Measurements from ENCODE around the gene ZFP62. TPM values are rescaled to one million over a fixed set of nuclear protein-coding genes. Genes with fewer than 3 reads are reported as not detected.

Gene ZFP62
- total RNA-seq, 1 donor, result 18.1 TPM

- Histone ChIP-seq H3K79me2 (ENCODE audit: insufficient read depth, low read length) (no peaks in the 10 kb centered on the region), H3K36me3 (ENCODE audit: insufficient read depth, low read length) (no peaks in the 10 kb centered on the region), H3K27ac (ENCODE audit: low read depth, low read length) (no peak overlapping the region), H3K4me1 (ENCODE audit: insufficient read depth, low read length) (no peaks in the 10 kb centered on the region), H3K27me3 (ENCODE audit: insufficient read depth, low read length) (no peaks in the 10 kb centered on the region), H3K4me3 (ENCODE audit: insufficient read depth, low read length) (no peak overlapping the region), H3K4me2 (ENCODE audit: insufficient read depth, low read length) (no peak overlapping the region), H4K20me1 (ENCODE audit: insufficient read depth, low read length) (no peaks in the 10 kb centered on the region), H2AFZ (ENCODE audit: low read length) (no peak overlapping the region), H3K9me3 (ENCODE audit: low read depth, low read length) (no peaks in the 10 kb centered on the region)
- no peak for TF ChIP-seq CTCF (IDR thresholded peaks at IDR 0.05; ENCODE audit: extremely low read depth, low read depth, low read length)
- no peak for DNase-seq (ENCODE audit: insufficient read length, low spot score, missing footprints)
Measured at GRCh38 chr5:180908998-180909731, 48.1 kb upstream of the ZFP62 start.

GRCh38 chr5:180908400-180908799, 47.3 kb upstream of the ZFP62 start:
- Histone ChIP-seq H3K4me2 (ENCODE audit: insufficient read depth, low read length) (no peak overlapping the region), H3K4me1 (ENCODE audit: insufficient read depth, low read length) (no peaks in the 10 kb centered on the region), H3K36me3 (ENCODE audit: insufficient read depth, low read length) (no peaks in the 10 kb centered on the region), H3K79me2 (ENCODE audit: insufficient read depth, low read length) (no peaks in the 10 kb centered on the region), H2AFZ (ENCODE audit: low read length) (no peak overlapping the region), H3K9me3 (ENCODE audit: low read depth, low read length) (no peaks in the 10 kb centered on the region), H3K4me3 (ENCODE audit: insufficient read depth, low read length) (no peak overlapping the region), H3K27ac (ENCODE audit: low read depth, low read length) (no peak overlapping the region), H3K27me3 (ENCODE audit: insufficient read depth, low read length) (no peaks in the 10 kb centered on the region), H4K20me1 (ENCODE audit: insufficient read depth, low read length) (no peaks in the 10 kb centered on the region)
- TF ChIP-seq CTCF (IDR thresholded peaks at IDR 0.05; ENCODE audit: extremely low read depth, low read depth, low read length), result no peak
- no peak for DNase-seq (ENCODE audit: insufficient read length, low spot score, missing footprints)

- Histone ChIP-seq H2AFZ (ENCODE audit: low read length) (no peak overlapping the region), H4K20me1 (ENCODE audit: insufficient read depth, low read length) (no peaks in the 10 kb centered on the region), H3K9me3 (ENCODE audit: low read depth, low read length) (no peaks in the 10 kb centered on the region), H3K27me3 (ENCODE audit: insufficient read depth, low read length) (no peaks in the 10 kb centered on the region), H3K4me3 (ENCODE audit: insufficient read depth, low read length) (no peak overlapping the region), H3K4me1 (ENCODE audit: insufficient read depth, low read length) (no peaks in the 10 kb centered on the region), H3K4me2 (ENCODE audit: insufficient read depth, low read length) (no peak overlapping the region), H3K36me3 (ENCODE audit: insufficient read depth, low read length) (no peaks in the 10 kb centered on the region), H3K79me2 (ENCODE audit: insufficient read depth, low read length) (no peaks in the 10 kb centered on the region), H3K27ac (ENCODE audit: low read depth, low read length) (no peak overlapping the region)
- TF ChIP-seq CTCF (IDR thresholded peaks at IDR 0.05; ENCODE audit: extremely low read depth, low read depth, low read length), result no peak
- no peak for DNase-seq (ENCODE audit: insufficient read length, low spot score, missing footprints)
Measured at GRCh38 chr5:180901319-180902009, 40.4 kb upstream of the ZFP62 start.

- Histone ChIP-seq H3K4me1 (ENCODE audit: insufficient read depth, low read length) (no peaks in the 10 kb centered on the region), H3K27me3 (ENCODE audit: insufficient read depth, low read length) (no peaks in the 10 kb centered on the region)
- DNase-seq (ENCODE audit: insufficient read length, low spot score, missing footprints), result no peak
Measured at GRCh38 chr5:180900178-180900577, 39.1 kb upstream of the ZFP62 start.

More at GRCh38 chr5:180900178-180900577, 39.1 kb upstream of the ZFP62 start:
- Histone ChIP-seq H3K4me3 (ENCODE audit: insufficient read depth, low read length) (no peak overlapping the region), H3K36me3 (ENCODE audit: insufficient read depth, low read length) (no peaks in the 10 kb centered on the region), H2AFZ (ENCODE audit: low read length) (no peak overlapping the region), H3K4me2 (ENCODE audit: insufficient read depth, low read length) (no peak overlapping the region), H3K27ac (ENCODE audit: low read depth, low read length) (no peak overlapping the region), H3K79me2 (ENCODE audit: insufficient read depth, low read length) (no peaks in the 10 kb centered on the region), H3K9me3 (ENCODE audit: low read depth, low read length) (no peaks in the 10 kb centered on the region), H4K20me1 (ENCODE audit: insufficient read depth, low read length) (no peaks in the 10 kb centered on the region)
- no peak for TF ChIP-seq CTCF (IDR thresholded peaks at IDR 0.05; ENCODE audit: extremely low read depth, low read depth, low read length)
